Keratinocyte (primary cell): ENCODE data around the gene NFATC1. TPM values are rescaled to one million over a fixed set of nuclear protein-coding genes. Genes with fewer than 3 reads are reported as not detected.

ENCODE experiments used
- DNase-seq: peaks from one replicate; pipeline ENCODE4 v3.0.0-alpha.2; 2011; ENCODE audit warnings: low read depth, missing footprints, low spot score
- FAIRE-seq: peaks from 2 replicates; lab custom pipeline; 2011; peaks lifted over from hg19 to GRCh38; lab: Jason Lieb, UNC
- H2AFZ ChIP-seq: 2 replicates; pipeline ENCODE4 v1.6.0; 2012; ENCODE audit warnings: low read length, control low read depth, inconsistent platforms; ENCODE audit not compliant: control insufficient read depth
- H3K27ac ChIP-seq: 2 replicates; pipeline ENCODE4 v1.5.1; 2011; ENCODE audit warnings: low read length; ENCODE audit not compliant: control insufficient read depth, insufficient read depth
- H3K27me3 ChIP-seq: 3 replicates; pipeline ENCODE4 v1.6.0; 2011; ENCODE audit warnings: low read length; ENCODE audit not compliant: control insufficient read depth, insufficient read depth; ENCODE audit errors: extremely low read depth
- H3K36me3 ChIP-seq, 2 experiments: 2 replicates in 1 of 2; 3 replicates in 1 of 2; pipeline ENCODE4 v1.5.1; 2011; ENCODE audit warnings: low read length in 2 of 2, mild to moderate bottlenecking in 1 of 2; ENCODE audit not compliant: control insufficient read depth in 2 of 2, insufficient read depth in 2 of 2; ENCODE audit errors: extremely low read depth in 1 of 2
- H3K4me1 ChIP-seq: 3 replicates; pipeline ENCODE4 v1.5.1; 2011; ENCODE audit warnings: low read length; ENCODE audit not compliant: control insufficient read depth, insufficient read depth; ENCODE audit errors: extremely low read depth
- H3K4me2 ChIP-seq: 3 replicates; pipeline ENCODE4 v1.6.0; 2011; ENCODE audit warnings: low read depth, low read length; ENCODE audit not compliant: control insufficient read depth, insufficient read depth; ENCODE audit errors: extremely low read depth
- H3K4me3 ChIP-seq, 3 experiments: fragments of 200-600 bp in 1 of 3; sonication (generic) in 1 of 3; 2 replicates in 2 of 3; 3 replicates in 1 of 3; pipeline ENCODE4 v1.5.1; 2011 to 2016; ENCODE audit warnings: low read length in 3 of 3, mild to moderate bottlenecking in 3 of 3, control low read depth in 2 of 3, inconsistent platforms in 1 of 3, low read depth in 1 of 3, mixed read lengths in 1 of 3, mixed run types in 1 of 3, moderate library complexity in 1 of 3; ENCODE audit not compliant: control insufficient read depth in 2 of 3, insufficient read depth in 2 of 3; ENCODE audit errors: extremely low read depth in 1 of 3
- H3K79me2 ChIP-seq: 2 replicates; pipeline ENCODE4 v1.6.0; 2012; ENCODE audit warnings: low read length; ENCODE audit not compliant: control insufficient read depth, insufficient read depth
- H3K9ac ChIP-seq: 3 replicates; pipeline ENCODE4 v1.6.0; 2011; ENCODE audit warnings: low read length; ENCODE audit not compliant: control insufficient read depth, insufficient read depth; ENCODE audit errors: extremely low read depth
- H3K9me1 ChIP-seq: 3 replicates; pipeline ENCODE4 v1.6.0; 2011; ENCODE audit warnings: low read length; ENCODE audit not compliant: control insufficient read depth, insufficient read depth; ENCODE audit errors: extremely low read depth
- H3K9me3 ChIP-seq: 2 replicates; pipeline ENCODE4 v1.5.1; 2012; ENCODE audit warnings: low read depth, low read length; ENCODE audit not compliant: control insufficient read depth
- H4K20me1 ChIP-seq: 3 replicates; pipeline ENCODE4 v1.6.0; 2011; ENCODE audit warnings: low read length; ENCODE audit not compliant: control insufficient read depth, insufficient read depth; ENCODE audit errors: extremely low read depth
- CTCF ChIP-seq, 3 experiments: IDR thresholded peaks in 1 of 3; conservative IDR thresholded peaks in 1 of 3; optimal IDR thresholded peaks in 1 of 3; 2 replicates in 2 of 3; 3 replicates in 1 of 3; pipeline versions ENCODE3 to v1.5.1; 2011; ENCODE audit warnings: low read length in 3 of 3, mild to moderate bottlenecking in 3 of 3, moderate library complexity in 2 of 3, control low read depth in 1 of 3, inconsistent platforms in 1 of 3; ENCODE audit not compliant: insufficient read depth in 2 of 3; ENCODE audit errors: extremely low read depth in 1 of 3
- EZH2 ChIP-seq: IDR thresholded peaks from one replicate; pipeline ENCODE4 v1.6.1; 2012; ENCODE audit warnings: inconsistent platforms, mild to moderate bottlenecking, low read length, moderate library complexity
- dilution Hi-C: fragments of 300-500 bp; cut with MboI; formaldehyde crosslinking; loops from one replicate; pipeline ENCODE4 v1.7.0; 2020; ENCODE audit warnings: low sequenced_read_pairs; ENCODE audit not compliant: extremely low pct_ligation_motif_present
- polyA plus RNA-seq, 5 experiments: library from polyadenylated mRNA; depleted of rRNA in 3 of 5; stranded (reverse) in 3 of 5; stranded (forward) in 1 of 5; unstranded in 1 of 5; fragments of >200 nt; gene quantifications; 1 replicate in 1 of 5; 2 replicates in 3 of 5; 3 replicates in 1 of 5; pipeline versions ENCODE4 v1.2.1 to v1.2.3, GENCODE V29; 2011 to 2012; ENCODE audit warnings: missing spikeins in 2 of 5, low read depth in 1 of 5, low replicate concordance in 1 of 5

NFATC1 gene
- polyA plus RNA-seq, 1 donor (not counting 4 experiments of a cell fraction or from before 2014, with no cell fraction given): 0.77 TPM

GRCh38 chr18:79445221-79445620 lies 49.5 kb downstream of the NFATC1 start:
- no peak overlapping the region for H3K9ac ChIP-seq
- no peaks in the 10 kb centered on the region for H3K4me1 ChIP-seq
- H3K27ac ChIP-seq: no peak overlapping the region
- no peaks in the 10 kb centered on the region for H3K9me3 ChIP-seq
- FAIRE-seq (no peak), DNase-seq (no peak)
- no peaks in the 10 kb centered on the region for H3K36me3 ChIP-seq
- H2AFZ ChIP-seq: no peak overlapping the region
- H3K4me2 ChIP-seq: no peak overlapping the region
- H3K27me3 ChIP-seq: no peaks in the 10 kb centered on the region
- H3K79me2 ChIP-seq: no peaks in the 10 kb centered on the region
- H3K4me3 ChIP-seq: no peak overlapping the region
- H4K20me1 ChIP-seq: no peaks in the 10 kb centered on the region
- dilution Hi-C loops: no loop called here
- no peaks in the 10 kb centered on the region for H3K9me1 ChIP-seq
- no peak for TF ChIP-seq CTCF (optimal IDR thresholded peaks at IDR 0.05 in 1 of 3, IDR thresholded peaks at IDR 0.05 in 1 of 3, conservative IDR thresholded peaks at IDR 0.05 in 1 of 3; ENCODE audit: extremely low read depth in 1 of 3, insufficient read depth in 2 of 3, low read length in 3 of 3)
- TF ChIP-seq EZH2: no peak

GRCh38 chr18:79445696-79446561 lies 50.2 kb downstream of the NFATC1 start:
- H3K79me2 ChIP-seq: no peaks in the 10 kb centered on the region

More at GRCh38 chr18:79445696-79446561, 50.2 kb downstream of the NFATC1 start:
- TF ChIP-seq EZH2 (no peak), CTCF (optimal IDR thresholded peaks at IDR 0.05 in 1 of 3, IDR thresholded peaks at IDR 0.05 in 1 of 3, conservative IDR thresholded peaks at IDR 0.05 in 1 of 3; ENCODE audit: extremely low read depth in 1 of 3, insufficient read depth in 2 of 3, low read length in 3 of 3) (no peak)
- Histone ChIP-seq H3K4me3 (no peak overlapping the region), H2AFZ (no peak overlapping the region), H3K36me3 (no peaks in the 10 kb centered on the region), H3K9me1 (no peaks in the 10 kb centered on the region), H4K20me1 (no peaks in the 10 kb centered on the region), H3K9me3 (no peaks in the 10 kb centered on the region), H3K4me1 (no peaks in the 10 kb centered on the region), H3K4me2 (no peak overlapping the region), H3K9ac (no peak overlapping the region), H3K27me3 (no peaks in the 10 kb centered on the region), H3K27ac (no peak overlapping the region)
- DNase-seq: no peak
- dilution Hi-C loops: no loop called here
- FAIRE-seq: no peak
